Endometrial microvascular endothelial cells (primary cell): ENCODE data around the gene BIN1. TPM values are rescaled to one million over a fixed set of nuclear protein-coding genes. Genes with fewer than 3 reads are reported as not detected.

Experiments used
- in situ Hi-C: cut with HindIII; loops from 2 replicates; pipeline ENCODE4 v1.10.0; 2017; ENCODE audit warnings: low sequenced_read_pairs, low pct_unique_long_range_greater_than_20kb; ENCODE audit errors: inconsistent ontology term
- total RNA-seq: library from RNA; depleted of rRNA; stranded (reverse); fragments of >200 nt; gene quantifications from one replicate; pipeline ENCODE4 v1.2.3, GENCODE V29; 2015; ENCODE audit errors: inconsistent ontology term

The BIN1 gene
- total RNA-seq, 1 donor from 2014 or later = 31.5 TPM

GRCh38 chr2:127094509-127095366 lies 12.2 kb downstream of the BIN1 start:
- in situ Hi-C loops = no loop called here

- in situ Hi-C loops = no loop called here
These were observed 13.2 kb downstream of the BIN1 start for GRCh38 chr2:127093648-127094210.

DNA sequence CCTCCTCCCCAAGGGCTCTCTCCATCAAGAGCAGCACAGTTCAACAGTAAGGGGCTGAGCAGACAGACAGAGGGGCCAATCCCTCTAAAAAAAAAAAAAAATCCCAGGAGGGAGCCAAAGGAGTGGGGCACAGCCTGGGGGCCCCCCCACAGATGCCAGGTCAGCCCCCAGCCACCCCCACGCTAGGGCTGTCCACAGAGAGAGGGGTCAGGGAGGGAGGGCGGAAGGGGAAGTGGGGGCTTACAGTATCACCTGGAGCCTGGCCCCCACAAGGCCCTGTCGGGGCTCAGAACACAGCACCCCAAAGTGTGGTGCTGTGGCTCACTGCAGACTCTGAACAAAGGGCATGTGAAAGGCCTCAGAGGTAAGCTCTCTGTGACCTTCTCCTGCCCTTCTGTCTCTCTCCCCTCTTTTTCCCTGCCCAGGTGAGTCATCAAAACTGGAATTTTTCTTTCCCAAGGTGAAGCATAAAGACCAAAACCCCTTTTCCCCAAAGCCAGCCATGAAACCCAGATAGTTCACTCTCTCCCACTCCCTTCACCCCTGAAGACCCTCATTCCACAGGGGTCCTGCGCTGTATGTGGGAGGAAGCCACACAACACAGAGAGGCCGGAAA lies 13.9 kb downstream of the BIN1 start:
- in situ Hi-C loops = no loop called here

- in situ Hi-C loops = no loop called here
These were observed 14.6 kb downstream of the BIN1 start for GRCh38 chr2:127092306-127092705.

- in situ Hi-C loops = no loop called here
These were observed 15.1 kb downstream of the BIN1 start for GRCh38 chr2:127091886-127092285.

DNA sequence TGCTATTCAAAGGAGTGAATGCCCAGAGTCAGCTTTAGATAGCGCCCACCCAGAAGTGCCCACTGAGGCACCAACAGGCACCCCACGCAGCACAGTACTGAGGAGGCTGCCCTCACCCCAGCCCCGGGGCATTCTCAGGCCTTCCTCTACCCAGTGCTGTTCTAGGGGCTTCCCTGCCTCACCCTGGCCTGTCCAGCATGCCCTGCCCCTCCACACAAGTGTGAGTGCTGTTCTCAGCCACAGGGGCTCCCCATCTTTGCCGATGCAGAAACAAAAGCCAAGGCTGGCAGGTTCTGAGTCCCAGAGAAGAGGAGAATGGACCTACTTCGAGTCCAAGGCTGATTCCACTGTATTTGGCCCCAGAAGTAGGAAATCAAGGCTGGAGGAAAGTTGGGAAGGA lies 15.8 kb downstream of the BIN1 start:
- in situ Hi-C loops = no loop called here

DNA sequence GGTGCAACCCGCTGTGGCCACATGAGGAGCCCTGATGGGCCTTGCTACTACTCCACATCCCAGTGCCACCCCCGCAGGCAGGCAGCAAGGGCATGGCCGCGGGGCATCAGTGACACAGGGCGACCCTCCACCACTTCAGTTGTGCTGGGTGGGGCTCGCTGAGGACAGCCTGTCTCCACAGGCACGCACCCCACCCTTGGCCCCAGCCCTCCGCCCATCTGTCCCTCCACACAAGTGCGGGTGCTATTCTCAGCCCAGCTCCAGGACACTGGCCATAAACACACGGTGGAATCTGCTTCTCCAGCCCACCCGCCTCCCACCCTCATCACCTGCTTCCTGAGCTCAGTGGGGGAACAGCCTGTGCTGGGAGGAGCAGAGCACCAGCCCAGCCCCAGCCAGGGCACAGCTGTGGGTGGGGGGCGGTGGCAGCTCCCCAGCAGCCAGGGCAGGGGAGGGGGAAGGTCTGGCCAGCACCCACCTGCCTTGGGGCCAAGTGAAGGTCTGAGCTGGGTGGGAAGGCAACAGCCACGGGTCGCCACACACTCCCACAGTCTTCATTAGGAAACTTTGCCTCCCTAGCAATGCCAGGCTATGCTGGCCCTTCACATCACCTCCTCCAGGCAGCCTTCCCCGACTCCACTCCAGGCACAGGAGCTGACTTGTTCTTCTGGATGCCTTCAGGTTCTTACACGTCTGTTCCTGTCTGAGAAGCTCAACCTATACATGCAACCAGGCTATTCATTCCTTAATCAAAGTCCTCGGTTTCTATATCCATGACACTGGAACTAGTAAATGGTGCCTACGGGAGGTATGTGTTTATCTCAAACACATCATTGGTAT lies 16.5 kb downstream of the BIN1 start:
- in situ Hi-C loops = no loop called here

DNA sequence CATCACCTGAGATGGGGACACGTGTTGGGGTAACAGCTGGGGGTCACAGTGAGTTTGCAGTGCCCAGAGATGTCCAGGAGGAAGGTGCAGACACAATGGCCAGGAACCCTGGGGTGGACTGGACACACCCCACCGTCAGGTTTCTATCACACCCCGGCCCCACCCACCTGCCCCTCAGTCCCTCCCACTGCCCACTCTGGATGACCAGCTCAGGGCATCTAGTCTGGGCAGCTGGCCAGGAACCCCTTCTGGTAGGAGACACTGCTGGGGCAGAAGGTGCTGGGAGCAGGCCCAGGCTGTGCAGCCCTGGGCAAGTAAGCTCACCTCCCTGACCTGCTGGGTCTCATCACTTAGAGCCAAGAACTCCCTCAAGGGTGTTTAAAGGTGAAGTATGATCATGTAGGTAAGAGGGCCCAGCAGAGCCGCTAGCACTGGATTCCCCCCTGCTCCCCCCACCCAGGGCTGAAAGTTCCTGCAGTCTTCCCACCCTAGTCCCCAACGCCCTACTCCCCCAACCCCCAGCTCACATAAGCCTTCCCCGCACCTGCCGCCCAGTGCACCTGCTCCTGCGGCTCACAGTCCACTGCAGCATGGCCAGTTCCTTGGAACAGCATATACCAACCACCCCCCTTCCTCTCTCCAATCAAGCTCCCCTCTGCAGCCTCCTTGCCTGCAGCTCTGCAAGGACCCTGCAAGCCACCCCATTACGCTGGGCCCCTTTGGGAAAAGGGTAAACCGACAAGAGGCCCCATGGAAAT lies 17.3 kb downstream of the BIN1 start:
- in situ Hi-C loops = no loop called here

GRCh38 chr2:127088706-127089105 lies 18.2 kb downstream of the BIN1 start:
- in situ Hi-C loops = no loop called here

DNA sequence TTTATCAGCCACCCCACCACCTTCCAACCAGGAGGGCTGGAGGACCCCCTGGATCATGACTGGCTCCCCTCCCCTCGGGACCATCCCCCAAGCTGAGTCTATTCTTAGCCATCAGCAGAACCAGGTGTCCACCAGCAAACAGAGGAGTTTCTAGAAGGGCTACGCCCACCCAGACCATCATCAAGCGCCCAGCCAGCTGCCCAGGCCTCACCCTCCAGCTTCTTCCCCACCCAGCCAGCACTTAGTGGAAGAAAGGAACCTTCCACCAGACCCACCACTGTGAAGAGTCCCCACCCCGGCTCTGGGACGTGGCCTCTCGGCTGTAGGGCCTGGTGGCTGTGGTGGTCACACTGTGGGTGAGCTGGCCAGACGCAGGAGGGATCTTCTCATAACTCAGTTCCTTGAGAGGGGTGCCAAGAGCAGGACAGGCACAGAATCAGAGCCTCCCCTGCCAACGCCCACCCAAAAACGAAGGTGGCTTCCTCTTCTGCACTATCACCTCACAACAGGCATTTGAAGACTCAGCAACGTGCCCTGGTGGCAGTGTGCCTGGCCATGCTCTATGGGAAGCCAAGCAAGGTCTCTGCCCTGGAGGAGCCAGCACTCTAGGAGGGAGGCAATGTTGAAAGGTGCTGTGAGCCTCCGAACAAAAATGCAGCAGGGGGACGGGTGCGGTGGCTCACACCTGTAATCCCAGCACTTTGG lies 19.0 kb downstream of the BIN1 start:
- in situ Hi-C loops = no loop called here

GRCh38 chr2:127086990-127087790 lies 19.8 kb downstream of the BIN1 start:
- in situ Hi-C loops = no loop called here

- in situ Hi-C loops = no loop called here
These were observed 21.7 kb downstream of the BIN1 start for GRCh38 chr2:127085317-127085681.

GRCh38 chr2:127084611-127085316 lies 22.2 kb downstream of the BIN1 start:
- in situ Hi-C loops = no loop called here

GRCh38 chr2:127083819-127084503 lies 23.0 kb downstream of the BIN1 start:
- in situ Hi-C loops = no loop called here

DNA sequence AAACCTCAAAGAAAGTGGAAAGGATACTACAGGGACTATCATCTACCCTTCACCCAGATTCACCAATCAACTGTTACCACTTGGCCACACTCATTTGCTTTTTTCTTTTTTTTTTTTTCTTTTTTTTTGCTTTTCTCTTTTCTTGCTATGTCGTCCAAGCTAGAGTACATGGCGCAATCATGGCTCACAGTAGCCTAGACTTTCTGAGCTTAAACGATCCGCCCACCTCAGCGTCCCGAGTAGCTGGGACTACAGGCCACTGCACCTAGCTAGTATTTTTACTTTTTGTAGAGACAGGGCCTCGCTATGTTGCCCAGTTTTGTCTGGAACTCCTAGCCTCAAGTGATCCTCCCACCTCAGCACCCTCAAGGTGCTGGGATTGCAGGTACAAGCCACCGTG lies 24.0 kb downstream of the BIN1 start:
- in situ Hi-C loops = no loop called here
